ENCODE measurements around the gene NUDT8.
"Not testable (repeated sequence)": the region's sequence is repeated elsewhere in the genome, so short reads cannot be mapped to it uniquely, and the experiment has no call there.

NUDT8 gene

DNA sequence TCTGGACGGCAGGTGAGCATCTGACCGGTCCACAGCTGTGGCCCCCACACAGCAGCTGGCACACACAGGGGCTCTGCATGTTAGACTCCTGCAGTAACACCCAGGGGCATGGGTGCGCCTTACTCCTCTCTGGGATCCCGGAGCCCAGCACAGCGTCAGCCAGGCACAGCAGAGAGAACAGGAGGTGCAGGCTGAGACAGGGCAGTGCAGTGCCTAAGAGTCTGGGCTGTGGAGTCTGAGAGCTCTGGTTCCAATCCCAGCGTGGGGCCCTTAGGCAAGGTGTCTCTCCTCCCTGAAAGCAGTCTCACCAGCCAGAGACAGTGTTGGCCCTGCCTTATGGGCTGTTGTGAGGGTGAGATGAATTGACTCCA, 2.3 kb downstream of the NUDT8 start:
- DNase-seq = no peak

DNA sequence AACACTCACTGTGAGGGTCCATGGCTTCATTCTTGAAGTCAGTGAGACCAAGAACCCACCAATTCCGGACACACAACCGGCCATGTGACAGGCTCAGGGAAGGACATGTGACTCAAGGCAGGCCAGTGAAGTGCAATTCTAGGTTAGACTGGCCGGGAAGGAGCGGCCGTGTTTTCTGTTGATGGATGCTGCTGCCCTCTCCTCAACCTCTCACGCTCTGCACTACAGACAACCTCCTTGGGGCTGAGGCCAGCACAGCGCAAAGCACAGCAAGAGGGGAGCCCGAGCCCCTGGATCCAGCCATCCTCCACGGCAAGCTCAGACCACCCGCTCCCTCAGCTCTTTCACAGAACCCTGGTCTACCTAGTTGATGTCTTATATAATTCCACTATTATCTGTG, 2.8 kb downstream of the NUDT8 start:
- DNase-seq = no peak

DNA sequence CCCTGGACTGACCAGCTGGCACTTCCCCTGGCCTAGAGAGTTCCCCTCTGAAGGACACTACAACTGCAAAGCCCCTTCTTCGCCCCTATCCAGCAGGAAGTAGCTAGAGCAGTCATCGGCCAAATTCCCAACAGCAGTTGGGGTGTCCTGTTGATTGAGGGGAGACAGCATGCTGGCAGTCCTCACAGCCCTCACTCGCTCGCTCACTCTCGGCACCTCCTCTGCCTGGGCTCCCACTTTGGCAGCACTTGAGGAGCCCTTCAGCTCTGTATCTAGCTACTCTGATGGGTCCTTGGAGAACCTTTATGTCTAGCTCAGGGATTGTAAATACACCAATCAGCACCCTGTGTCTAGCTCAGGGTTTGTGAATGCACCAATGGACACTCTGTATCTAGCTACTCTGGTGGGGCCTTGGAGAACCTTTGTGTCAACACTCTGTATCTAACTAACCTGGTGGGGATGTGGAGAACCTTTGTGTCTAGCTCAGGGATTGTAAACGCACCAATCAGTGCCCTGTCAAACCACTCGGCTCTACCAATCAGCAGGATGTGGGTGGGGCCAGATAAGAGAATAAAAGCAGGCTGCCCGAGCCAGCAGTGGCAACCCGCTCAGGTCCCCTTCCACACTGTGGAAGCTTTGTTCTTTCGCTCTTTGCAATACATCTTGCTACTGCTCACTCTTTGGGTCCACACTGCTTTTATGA, 3.5 kb downstream of the NUDT8 start:
- DNase-seq = not testable (repeated sequence)

DNA sequence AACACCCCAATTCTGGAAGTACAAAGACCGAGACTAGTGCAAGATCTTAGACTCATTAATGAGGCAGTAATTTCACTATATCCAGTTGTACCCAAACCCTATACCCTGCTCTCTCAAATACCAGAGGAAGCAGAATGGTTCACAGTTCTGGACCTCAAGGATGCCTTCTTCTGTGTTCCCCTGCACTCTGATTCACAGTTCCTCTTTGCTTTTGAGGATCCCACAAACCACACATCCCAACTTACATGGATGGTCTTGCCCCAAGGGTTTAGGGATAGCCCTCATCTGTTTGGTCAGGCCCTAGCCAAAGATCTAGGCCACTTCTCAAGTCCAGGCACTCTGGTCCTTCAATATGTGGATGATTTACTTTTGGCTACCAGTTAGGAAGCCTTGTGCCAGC, 5.9 kb downstream of the NUDT8 start:
- not testable (repeated sequence) for DNase-seq

DNA sequence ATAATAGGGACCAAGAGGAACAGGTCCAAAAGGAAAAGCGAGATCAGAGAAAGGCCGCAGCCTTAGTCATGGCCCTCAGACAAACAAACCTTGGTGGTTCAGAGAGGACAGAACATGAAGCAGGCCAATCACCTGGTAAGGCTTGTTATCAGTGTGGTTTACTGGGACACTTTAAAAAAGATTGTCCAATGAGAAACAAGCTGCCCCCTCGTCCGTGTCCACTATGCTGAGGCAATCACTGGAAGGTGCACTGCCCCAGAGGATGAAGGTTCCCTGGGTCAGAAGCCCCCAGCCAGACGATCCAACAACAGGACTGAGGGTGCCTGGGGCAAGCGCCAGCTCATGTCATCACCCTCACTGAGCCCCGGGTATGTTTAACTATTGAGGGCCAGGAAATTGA, 6.8 kb downstream of the NUDT8 start:
- DNase-seq = not testable (repeated sequence)

DNA sequence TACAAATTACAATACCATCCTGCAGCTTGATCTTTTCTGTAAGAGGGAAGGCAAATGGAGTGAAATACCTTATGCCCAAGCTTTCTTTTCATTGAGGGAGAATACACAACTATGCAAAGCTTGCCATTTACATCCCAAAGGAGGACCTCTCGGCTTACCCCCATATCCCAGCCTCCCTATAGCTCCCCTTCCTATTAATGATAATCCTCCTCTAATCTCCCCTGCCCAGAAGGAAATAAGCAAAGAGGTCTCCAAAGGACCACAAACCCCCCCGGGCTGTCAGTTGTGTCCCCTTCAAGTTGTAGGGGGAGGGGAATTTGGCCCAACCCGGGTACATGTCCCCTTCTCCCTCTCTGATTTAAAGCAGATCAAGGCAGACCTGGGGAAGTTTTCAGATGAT, 7.8 kb downstream of the NUDT8 start:
- not testable (repeated sequence) for DNase-seq

DNA sequence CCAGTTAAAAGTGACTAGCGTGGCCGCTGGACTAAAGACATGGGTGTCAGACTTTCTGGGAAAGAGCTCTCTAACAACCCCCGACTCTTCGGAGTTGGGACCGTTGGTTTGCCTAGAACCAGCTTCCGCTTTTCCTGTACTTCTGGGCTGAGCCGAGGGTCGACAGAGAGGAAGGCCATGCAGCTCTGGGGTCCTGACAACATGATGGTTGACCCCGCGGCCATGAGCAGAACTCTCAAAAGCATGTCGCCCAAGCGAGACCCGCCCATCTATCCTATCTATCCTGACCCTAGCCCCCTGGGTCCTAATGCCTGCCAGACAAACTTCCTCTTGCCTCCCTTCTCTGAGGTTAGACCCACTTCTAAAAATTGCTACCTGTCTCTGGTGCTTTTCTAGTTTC, 9.1 kb downstream of the NUDT8 start:
- not testable (repeated sequence) for DNase-seq

DNA sequence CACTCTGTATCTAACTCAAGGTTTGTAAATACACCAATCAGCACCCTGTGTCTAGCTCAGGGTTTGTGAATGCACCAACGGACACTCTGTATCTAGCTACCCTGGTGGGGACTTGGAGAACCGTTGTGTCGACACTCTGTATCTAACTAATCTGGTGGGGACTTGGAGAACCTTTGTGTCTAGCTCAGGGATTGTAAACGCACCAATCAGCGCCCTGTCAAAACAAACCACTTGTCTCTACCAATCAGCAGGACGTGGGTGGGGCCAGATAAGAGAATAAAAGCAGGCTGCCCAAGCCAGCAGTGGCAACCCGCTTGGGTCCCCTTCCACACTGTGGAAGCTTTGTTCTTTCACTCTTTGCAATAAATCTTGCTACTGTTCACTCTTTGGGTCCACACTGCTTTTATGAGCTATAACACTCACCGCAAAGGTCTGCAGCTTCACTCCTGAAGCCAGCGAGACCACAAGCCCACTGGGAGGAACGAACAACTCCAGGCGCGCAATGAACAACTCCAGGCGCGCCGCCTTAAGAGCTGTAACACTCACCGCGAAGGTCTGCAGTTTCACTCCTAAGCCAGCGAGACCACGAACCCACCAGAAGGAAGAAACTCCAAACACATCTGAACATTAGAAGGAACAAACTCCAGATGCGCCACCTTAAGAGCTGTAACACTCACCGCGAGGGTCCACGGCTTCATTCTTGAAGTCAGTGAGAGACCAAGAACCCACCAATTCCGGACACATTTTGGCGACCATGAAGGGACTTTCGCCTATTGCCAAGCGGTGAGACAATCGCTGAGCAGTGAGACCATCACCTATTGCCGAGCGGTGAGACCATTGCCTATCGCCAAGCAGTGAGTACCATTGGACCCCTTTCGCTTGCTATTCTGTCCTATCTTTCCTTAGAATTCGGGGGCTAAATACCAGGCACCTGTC, 9.8 kb downstream of the NUDT8 start:
- DNase-seq = not testable (repeated sequence)

DNA sequence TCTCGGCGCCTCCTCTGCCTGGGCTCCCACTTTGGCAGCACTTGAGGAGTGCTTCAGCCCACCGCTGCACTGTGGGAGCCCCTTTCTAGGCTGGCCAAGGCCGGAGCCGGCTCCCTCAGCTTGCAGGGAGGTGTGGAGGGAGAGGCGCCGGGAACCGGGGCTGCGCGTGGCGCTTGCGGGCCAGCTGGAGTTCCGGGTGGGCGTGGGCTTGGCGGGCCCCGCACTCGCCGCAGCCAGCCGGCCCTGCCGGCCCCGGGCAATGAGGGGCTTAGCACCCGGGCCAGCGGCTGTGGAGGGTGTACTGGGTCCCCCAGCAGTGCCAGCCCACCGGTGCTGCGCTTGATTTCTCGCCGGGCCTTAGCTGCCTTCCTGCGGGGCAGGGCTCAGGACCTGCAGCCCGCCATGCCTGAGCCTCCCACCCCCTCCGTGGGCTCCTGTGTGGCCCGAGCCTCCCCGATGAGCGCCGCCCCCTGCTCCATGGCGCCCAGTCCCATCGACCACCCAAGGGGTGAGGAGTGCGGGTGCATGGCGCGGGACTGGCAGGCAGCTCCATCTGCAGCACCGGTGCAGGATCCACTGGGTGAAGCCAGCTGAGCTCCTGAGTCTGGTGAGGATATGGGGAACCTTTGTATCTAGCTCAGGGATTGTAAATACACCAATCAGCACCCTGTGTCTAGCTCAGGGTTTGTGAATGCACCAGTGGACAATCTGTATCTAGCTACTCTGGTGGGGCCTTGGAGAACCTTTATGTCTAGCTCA, 10.7 kb downstream of the NUDT8 start:
- not testable (repeated sequence) for DNase-seq

DNA sequence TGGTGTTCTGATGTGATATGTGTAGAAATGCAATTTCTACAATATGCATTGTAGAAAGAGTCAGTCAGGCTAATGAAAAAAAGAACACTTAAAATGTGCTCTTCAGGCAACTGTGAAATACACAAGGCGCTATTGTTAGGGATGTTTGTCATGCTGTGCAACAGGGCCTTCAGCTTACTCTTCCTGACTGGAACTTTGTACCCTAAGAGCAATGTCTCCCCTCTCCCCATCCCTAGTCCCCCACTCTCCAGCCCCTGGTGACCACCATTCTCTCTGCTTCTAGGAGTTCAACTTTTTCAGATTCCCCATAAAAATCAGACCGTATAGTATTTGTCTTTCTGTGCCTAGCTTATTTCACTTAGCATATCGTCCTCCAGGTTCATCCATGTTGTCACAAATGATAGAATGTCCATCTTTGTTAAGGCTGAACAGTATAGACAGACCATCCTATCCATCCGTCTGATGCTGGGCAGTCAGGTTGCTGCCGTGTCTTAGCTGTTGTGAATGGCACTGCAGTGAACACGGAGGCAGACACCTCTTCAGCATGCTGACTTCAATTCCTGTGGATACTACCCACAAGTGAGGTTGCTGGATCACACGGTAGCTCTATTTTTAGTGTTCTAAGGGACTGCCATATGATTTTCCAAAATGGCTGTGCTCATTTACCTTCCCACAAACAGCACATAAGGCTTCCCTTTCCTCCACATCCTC, 12.3 kb downstream of the NUDT8 start:
- DNase-seq = no peak

DNA sequence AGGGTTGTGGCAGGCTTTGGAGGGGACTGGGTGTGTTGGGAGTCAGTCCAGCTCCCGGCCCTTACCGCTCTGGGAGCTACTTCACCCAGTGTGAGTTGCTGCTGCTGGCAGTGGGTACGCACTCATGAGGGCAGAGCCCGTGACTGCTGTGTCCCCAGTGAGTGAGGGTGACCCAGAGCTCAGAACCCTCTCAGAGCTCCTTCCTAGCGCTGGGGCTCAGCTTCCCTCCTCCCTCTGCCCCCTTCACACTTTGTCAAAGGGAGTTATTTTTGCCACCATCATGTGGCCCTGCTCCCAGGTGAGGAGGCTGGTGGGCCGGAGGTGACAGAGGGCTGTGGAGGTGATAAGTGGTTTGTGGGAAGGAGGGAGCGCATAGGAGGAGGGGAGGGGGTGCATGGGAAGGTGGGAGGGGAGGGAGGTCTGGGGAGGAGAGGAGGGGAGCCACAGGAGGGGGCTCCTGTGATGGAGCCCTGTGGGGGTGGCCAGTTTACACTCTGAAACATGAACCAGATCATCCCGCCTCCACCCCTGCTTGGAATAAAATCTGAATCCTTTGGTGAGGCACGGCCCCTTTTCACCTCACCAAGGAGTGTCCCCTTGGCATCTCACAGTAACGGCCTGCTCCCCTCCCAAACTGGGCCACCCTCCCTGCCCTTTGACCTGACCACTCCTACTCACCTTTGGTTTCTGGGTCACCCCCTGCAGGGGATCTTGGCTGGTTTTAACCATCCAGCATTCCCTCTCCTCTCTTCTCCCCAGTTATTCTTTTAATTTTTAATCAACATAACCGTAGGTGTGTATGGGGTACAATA, 13.1 kb downstream of the NUDT8 start:
- DNase-seq = no peak

DNA sequence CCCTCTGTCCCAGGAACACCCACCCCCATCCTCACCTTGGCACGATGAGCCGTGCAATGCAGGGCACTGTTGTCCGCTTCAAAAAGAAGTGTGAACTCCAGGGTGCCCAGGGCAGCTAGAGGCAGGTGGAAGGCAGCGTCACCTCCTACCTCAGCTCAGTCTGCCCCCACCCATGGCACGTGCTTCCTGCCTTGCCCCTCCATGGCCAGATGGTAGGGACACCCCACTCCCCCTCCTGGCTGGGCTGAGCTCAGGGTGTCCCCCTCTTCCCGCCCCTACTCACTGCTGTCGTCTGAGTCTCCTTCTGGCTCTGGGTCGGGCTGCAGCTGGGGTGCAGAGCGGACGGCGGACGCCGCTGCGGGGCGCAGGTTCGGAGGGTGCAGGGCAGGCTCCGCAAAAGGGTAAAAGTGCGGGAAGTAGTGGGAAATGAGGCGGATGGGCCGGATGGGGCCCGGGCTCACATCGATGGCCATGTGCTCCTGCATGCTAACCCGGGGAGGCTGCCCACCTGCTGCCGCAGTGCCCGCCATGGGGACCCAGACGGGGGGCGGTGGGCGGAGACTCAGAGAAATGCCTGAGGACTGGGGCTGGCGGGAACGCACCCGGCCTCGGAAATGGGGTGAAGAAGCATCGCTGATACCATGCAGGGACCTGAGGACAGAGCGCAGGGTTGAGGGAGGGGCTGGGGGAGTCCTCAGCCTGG, 13.9 kb downstream of the NUDT8 start:
- DNase-seq = no peak

DNA sequence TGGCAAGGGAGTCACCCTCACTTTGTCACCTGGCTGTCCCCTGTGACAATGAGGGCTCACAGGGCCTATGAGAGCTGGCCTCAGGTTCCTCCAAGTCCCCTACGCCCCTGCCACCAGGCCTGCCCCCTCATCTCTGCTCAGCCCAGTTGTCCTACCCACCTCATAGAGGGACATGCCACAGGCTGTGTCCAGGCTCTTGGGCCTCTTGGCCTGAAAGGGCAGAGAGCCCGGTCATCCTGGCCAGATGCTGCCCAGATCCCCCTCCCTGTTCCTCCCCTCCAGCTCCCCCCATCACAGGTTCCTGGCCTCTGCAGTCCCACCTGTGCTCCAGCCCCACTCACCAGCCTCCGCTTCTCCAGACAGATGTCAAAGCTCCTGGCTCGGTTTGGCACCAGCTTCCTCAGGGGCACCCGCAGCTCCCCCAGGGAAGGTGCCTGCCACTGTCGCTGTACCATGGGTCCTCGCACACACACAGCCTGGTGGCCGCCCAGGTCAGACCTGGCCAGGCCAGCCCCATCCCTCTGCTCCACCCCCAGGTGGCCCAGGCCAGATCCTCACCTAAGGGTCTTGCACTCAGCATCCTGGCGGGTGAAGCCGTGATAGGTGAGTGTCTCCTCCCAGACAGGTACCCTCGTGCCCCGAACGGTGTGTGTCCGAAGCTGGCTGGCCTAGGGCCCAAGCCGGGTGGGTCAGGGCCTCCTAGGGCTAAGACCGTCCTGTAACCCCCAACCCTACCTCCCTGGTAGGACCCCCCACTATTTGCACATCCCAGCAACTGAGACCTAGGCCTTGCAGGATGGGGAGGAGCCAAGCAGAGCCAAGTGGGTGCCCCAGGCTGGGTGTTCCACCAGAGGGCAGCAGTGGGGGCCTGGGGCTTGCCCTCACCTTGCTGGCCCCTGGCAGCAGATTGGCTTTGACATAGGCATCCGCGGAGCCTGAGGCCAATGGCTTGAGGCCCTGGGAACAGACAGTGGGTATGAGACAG, 14.7 kb downstream of the NUDT8 start:
- no peak for DNase-seq

DNA sequence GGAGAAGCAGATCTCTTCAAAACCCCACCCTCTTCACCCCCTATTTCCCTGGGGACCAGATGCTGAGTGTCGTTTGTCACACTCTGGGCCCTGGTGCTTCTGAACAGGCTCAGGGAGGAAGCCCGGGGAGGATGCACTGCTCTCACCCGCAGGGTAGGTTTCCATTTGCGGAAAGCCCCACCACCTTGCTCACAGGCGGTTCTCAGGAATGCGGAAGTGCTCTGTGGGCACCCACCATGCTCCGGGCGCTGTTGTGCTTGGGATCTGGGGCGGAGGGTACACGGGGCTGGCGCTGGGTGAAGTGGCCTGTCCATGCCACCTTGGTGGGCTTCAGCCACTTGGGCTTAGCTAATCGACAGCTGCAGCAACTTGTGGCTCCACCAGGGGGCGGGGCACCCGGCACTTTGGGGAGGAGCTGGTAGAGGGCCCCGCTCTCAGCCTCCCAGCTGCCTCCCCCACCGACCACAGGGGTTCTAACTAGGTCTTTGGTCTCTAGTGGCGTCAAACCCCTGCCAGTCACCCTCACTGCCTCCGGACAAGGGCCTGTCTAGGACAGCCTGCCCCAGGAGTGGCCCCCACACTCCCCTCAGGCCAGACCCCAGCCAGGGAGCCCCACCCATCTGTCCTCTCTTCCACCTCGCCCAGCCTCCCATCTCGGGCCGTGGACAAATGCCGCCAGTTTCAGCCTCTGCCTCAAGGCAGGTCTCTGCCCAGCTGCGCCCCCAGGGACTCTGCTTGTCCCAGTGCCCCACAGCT, 15.6 kb downstream of the NUDT8 start:
- peak; percentile 66 for DNase-seq

DNA sequence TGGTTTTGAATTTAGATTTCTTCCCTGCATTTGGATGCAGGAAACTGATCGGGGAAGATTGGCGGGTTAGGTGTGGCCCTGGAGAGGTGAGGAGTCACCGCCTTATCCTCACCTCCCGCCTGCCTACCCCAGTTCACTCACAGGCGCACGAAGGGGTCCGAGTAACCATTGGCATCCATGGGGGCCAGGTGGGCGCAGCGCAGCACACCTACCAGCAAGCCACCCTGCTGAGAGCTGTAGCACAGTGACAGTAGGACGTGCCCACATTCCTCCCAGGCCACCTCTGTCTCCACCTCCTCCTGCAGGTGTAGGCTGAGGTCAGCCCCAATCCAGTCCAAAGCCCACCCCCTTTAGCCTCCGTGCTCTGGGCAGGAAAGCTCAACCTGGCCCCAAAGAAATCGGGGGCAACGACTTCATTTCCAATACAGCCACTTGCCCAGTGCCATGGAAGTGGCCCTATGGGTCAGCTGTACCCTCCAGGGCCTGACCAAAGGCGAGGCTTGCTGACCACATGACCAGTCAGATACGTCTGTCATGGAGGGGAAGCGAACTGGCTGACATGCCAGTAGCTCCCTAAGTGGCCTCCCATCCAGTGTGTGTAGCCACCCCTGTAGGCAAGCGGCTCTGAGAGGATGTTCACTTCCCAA, 16.3 kb downstream of the NUDT8 start:
- DNase-seq = no peak

DNA sequence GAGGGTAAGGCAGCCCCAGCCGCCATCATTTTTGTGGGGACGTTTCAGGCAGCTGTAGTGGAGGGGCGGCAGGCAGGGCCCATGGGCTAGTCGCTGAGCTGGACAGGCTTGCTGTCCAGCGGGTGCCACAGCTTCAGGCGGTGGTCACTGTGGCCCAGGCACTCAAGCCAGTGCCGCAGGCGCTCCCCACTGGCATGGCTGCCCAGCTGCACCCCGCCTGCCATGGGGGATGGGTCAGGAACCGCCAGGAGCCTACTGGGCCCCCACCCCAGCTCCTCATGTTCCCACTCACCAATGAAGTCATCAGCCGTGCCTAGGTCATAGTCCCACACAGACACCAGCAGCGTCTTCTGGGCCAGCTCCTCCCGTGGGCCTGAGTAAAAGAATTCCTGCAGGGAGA, 17.0 kb downstream of the NUDT8 start:
- DNase-seq = no peak

DNA sequence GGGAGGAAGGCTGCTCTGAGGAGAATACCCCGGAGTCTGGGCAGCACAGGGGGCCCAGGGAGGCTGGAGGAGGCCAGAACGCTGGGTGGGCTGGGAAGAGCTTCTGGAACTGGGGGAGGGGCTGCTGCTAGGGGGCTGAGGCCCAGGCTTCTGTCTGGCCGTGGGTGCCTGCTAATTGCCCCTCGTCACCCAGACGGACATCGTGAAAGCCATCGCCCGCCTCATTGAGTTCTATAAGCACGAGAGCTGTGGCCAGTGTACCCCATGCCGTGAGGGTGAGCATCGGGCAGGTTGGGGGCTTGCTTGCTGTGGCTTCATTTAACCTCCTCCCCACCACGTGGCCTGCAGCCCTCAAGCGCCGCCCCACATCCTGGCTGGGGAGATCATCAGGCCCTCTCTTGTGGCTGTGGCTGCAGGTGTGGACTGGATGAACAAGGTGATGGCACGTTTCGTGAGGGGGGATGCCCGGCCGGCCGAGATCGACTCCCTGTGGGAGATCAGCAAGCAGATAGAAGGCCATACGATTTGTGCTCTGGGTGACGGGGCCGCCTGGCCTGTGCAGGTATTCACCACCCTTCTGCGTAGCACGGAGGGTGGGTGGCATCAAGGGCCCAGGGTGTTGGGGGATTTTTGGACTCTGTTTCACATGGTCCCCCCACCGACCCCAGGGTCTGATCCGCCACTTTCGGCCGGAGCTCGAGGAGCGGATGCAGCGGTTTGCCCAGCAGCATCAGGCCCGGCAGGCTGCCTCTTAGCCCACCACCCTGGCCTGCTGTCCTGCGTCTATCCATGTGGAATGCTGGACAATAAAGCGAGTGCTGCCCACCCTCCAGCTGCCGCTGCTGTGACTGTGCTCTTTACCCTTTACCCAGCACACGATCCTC, 17.8 kb downstream of the NUDT8 start:
- no peak for DNase-seq

DNA sequence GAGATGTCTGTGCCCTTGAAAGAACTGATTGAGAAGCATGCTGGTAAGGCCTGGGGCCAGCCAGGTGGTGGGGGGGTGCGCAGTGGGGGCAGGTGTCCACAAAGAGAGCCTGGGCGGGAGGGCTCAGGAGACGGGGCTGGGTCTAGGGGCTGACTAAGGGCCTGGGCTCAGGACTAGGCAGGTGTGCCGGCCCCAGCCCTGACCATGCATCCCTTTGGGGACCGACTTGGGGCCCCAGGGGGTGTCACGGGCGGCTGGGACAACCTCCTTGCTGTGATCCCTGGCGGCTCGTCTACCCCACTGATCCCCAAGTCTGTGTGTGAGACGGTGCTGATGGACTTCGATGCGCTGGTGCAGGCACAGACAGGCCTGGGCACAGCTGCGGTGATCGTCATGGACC, 18.6 kb downstream of the NUDT8 start:
- DNase-seq = no peak
